IMR-90 (cell line): ENCODE measurements around the gene RGS14. TPM values are rescaled to one million over a fixed set of nuclear protein-coding genes. Genes with fewer than 3 reads are reported as not detected.

Experiments
- ATAC-seq: fragments of 200-7000 bp; cut with Tn5 transposase; 2 replicates; pipeline ENCODE4 v1.9.1; 2020; ENCODE audit warnings: low read depth, mild to moderate bottlenecking, moderate library complexity
- BruUV-seq: library from RNA; stranded (reverse); fragments of 400-500 nt; replicated peaks from 2 replicates; lab custom pipeline; 2021; lab: Mats Ljungman, UMichigan
- CTCF ChIA-PET: fragments of 300-600 bp; formaldehyde crosslinking; extraction: SDS; loops from one replicate; lab custom pipeline; 2021; ENCODE audit warnings: antibody characterized with exemption; lab: Yijun Ruan, JAX
- POLR2A ChIA-PET: fragments of 300-600 bp; sonication (Branson Sonifier 250); formaldehyde crosslinking; loops from one replicate; lab custom pipeline; 2022; ENCODE audit warnings: antibody characterized with exemption; ENCODE audit not compliant: unreplicated experiment; lab: Charles Lee
- DNase-seq: peaks from one replicate; pipeline ENCODE4 v3.0.0; 2013
- H2AFZ ChIP-seq: replicated peaks from 2 replicates; pipeline ENCODE3; 2013; ENCODE audit warnings: low read length, mild to moderate bottlenecking; ENCODE audit not compliant: poor library complexity
- H2AK5ac ChIP-seq: 2 replicates; pipeline ENCODE4 v1.6.1; 2013; ENCODE audit warnings: low read depth, low read length, inconsistent platforms
- H2AK9ac ChIP-seq: replicated peaks from 2 replicates; pipeline ENCODE3; 2013; ENCODE audit warnings: mild to moderate bottlenecking, low read depth, low read length, moderate library complexity; ENCODE audit not compliant: poor library complexity
- H2BK120ac ChIP-seq: 2 replicates; pipeline ENCODE4 v1.6.1; 2013; ENCODE audit warnings: low read depth, low read length, inconsistent platforms
- H2BK15ac ChIP-seq: 3 replicates; pipeline ENCODE4 v1.6.1; 2013; ENCODE audit warnings: low read depth, low read length, inconsistent platforms
- H2BK20ac ChIP-seq: 2 replicates; pipeline ENCODE4 v1.6.1; 2013; ENCODE audit warnings: low read depth, mild to moderate bottlenecking, inconsistent platforms, low read length, moderate library complexity
- H2BK5ac ChIP-seq: 2 replicates; pipeline ENCODE4 v1.6.1; 2013; ENCODE audit warnings: mild to moderate bottlenecking, low read depth, low read length, inconsistent platforms; ENCODE audit not compliant: poor library complexity, severe bottlenecking
- H3K14ac ChIP-seq: replicated peaks from 2 replicates; pipeline ENCODE4 v1.6.1; 2013; ENCODE audit warnings: low read depth, low read length, inconsistent platforms
- H3K18ac ChIP-seq: 2 replicates; pipeline ENCODE4 v1.6.1; 2013; ENCODE audit warnings: low read depth, low read length, control low read depth
- H3K23ac ChIP-seq: 2 replicates; pipeline ENCODE4 v1.6.1; 2013; ENCODE audit warnings: low read depth, low read length, inconsistent platforms
- H3K27ac ChIP-seq: 2 replicates; pipeline ENCODE4 v1.5.1; 2013; ENCODE audit warnings: mild to moderate bottlenecking, control low read depth, low read length; ENCODE audit not compliant: insufficient read depth
- H3K27me3 ChIP-seq: 2 replicates; pipeline ENCODE4 v1.6.1; 2013; ENCODE audit warnings: low read length; ENCODE audit not compliant: control insufficient read depth, insufficient read depth
- H3K36me3 ChIP-seq: 2 replicates; pipeline ENCODE4 v1.6.1; 2013; ENCODE audit warnings: low read length, mixed read lengths; ENCODE audit not compliant: control insufficient read depth, insufficient read depth
- H3K4ac ChIP-seq: 2 replicates; pipeline ENCODE4 v1.6.1; 2013; ENCODE audit warnings: low read depth, low read length, inconsistent platforms
- H3K4me1 ChIP-seq: 2 replicates; pipeline ENCODE4 v1.6.1; 2013; ENCODE audit warnings: low read length, mixed read lengths; ENCODE audit not compliant: control insufficient read depth, insufficient read depth
- H3K4me2 ChIP-seq: 2 replicates; pipeline ENCODE4 v1.6.1; 2013; ENCODE audit warnings: low read depth, mild to moderate bottlenecking, control low read depth, low read length, moderate library complexity
- H3K4me3 ChIP-seq: 2 replicates; pipeline ENCODE4 v1.5.1; 2013; ENCODE audit warnings: low read depth, mild to moderate bottlenecking, control low read depth, low read length, moderate library complexity; ENCODE audit not compliant: insufficient read depth
- H3K56ac ChIP-seq: 2 replicates; pipeline ENCODE4 v1.6.1; 2013; ENCODE audit warnings: low read length, inconsistent platforms; ENCODE audit not compliant: insufficient read depth; ENCODE audit errors: extremely low read depth
- H3K79me1 ChIP-seq, 2 experiments: 2 replicates each; pipeline ENCODE4 v1.6.1; 2013; ENCODE audit warnings: low read length in 2 of 2, inconsistent platforms in 1 of 2, low read depth in 1 of 2
- H3K9ac ChIP-seq: 2 replicates; pipeline ENCODE4 v1.6.1; 2013; ENCODE audit warnings: low read depth, low read length, control low read depth
- H3K9me1 ChIP-seq: 2 replicates; pipeline ENCODE4 v1.6.1; 2013; ENCODE audit warnings: low read length, inconsistent platforms; ENCODE audit not compliant: insufficient read depth
- H3K9me3 ChIP-seq: 2 replicates; pipeline ENCODE4 v1.6.1; 2013; ENCODE audit warnings: low read length; ENCODE audit not compliant: control insufficient read depth, insufficient read depth
- H4K20me1 ChIP-seq: 2 replicates; pipeline ENCODE4 v1.6.1; 2013; ENCODE audit warnings: low read length, inconsistent platforms; ENCODE audit not compliant: insufficient read depth
- H4K5ac ChIP-seq: 2 replicates; pipeline ENCODE4 v1.6.1; 2013; ENCODE audit warnings: mild to moderate bottlenecking, low read depth, low read length, control low read depth
- H4K8ac ChIP-seq, 2 experiments: 2 replicates each; pipeline ENCODE4 v1.6.1; 2013; ENCODE audit warnings: low read depth in 2 of 2, low read length in 2 of 2, control low read depth in 1 of 2, inconsistent platforms in 1 of 2
- H4K91ac ChIP-seq: 2 replicates; pipeline ENCODE4 v1.6.1; 2013; ENCODE audit warnings: low read depth, low read length, inconsistent platforms; ENCODE audit not compliant: insufficient read depth
- BHLHE40 ChIP-seq: fragments of 150-350 bp; IDR thresholded peaks from 2 replicates; pipeline ENCODE4 v1.6.1; 2016; ENCODE audit warnings: mild to moderate bottlenecking, low read depth, low read length
- CEBPB ChIP-seq: IDR thresholded peaks from 2 replicates; pipeline ENCODE4 v1.6.1; 2012; ENCODE audit warnings: low read depth, low read length, improper control_type of control experiment
- CHD1 ChIP-seq: IDR thresholded peaks from 2 replicates; pipeline ENCODE4 v1.6.1; 2012; ENCODE audit warnings: low read depth, low read length, improper control_type of control experiment
- ELK1 ChIP-seq: fragments of 150-350 bp; IDR thresholded peaks from 2 replicates; pipeline ENCODE4 v1.6.1; 2016; ENCODE audit warnings: low read depth, mild to moderate bottlenecking, low read length, moderate library complexity, borderline replicate concordance
- FOS ChIP-seq: fragments of 150-350 bp; IDR thresholded peaks from 2 replicates; pipeline ENCODE4 v1.6.1; 2016; ENCODE audit warnings: low read depth, low read length
- MAFK ChIP-seq: IDR thresholded peaks from 2 replicates; pipeline ENCODE4 v1.6.1; 2012; ENCODE audit warnings: low read depth, low read length, improper control_type of control experiment
- MAZ ChIP-seq: IDR thresholded peaks from 2 replicates; pipeline ENCODE4 v1.6.1; 2012; ENCODE audit warnings: low read depth, mild to moderate bottlenecking, low read length, improper control_type of control experiment, moderate library complexity, borderline replicate concordance
- MXI1 ChIP-seq: IDR thresholded peaks from 2 replicates; pipeline ENCODE4 v1.6.1; 2012; ENCODE audit warnings: low read depth, mild to moderate bottlenecking, low read length, moderate library complexity, borderline replicate concordance
- NFE2L2 ChIP-seq: fragments of 150-350 bp; IDR thresholded peaks from 2 replicates; pipeline ENCODE4 v1.6.1; 2016; ENCODE audit warnings: low read depth, mild to moderate bottlenecking, low read length
- RAD21 ChIP-seq: IDR thresholded peaks from 2 replicates; pipeline ENCODE4 v1.6.1; 2012; ENCODE audit warnings: low read length, improper control_type of control experiment
- RCOR1 ChIP-seq: IDR thresholded peaks from 2 replicates; pipeline ENCODE4 v1.6.1; 2012; ENCODE audit warnings: mild to moderate bottlenecking, low read length, improper control_type of control experiment; ENCODE audit not compliant: insufficient replicate concordance
- RFX5 ChIP-seq: IDR thresholded peaks from 2 replicates; pipeline ENCODE4 v1.8.0; 2012; ENCODE audit warnings: low read depth, mild to moderate bottlenecking, low read length, moderate library complexity
- SMC3 ChIP-seq: fragments of 150-350 bp; IDR thresholded peaks from 2 replicates; pipeline ENCODE4 v1.6.1; 2016; ENCODE audit warnings: low read depth, mild to moderate bottlenecking, antibody characterized with exemption, low read length, moderate library complexity
- WGBS, 2 experiments: methylation state at CpG; one replicate each; pipeline versions ENCODE4 v1.1.5 to v1.1.7; 2013; ENCODE audit warnings: missing lambda C conversion rate in 2 of 2; ENCODE audit not compliant: insufficient read length in 1 of 2; ENCODE audit errors: extremely low coverage in 2 of 2; 5-methylcytosine and 5-hydroxymethylcytosine counted together
- dilution Hi-C: fragments of 300-500 bp; cut with HindIII; formaldehyde crosslinking; loops from one replicate; pipeline ENCODE4 v1.14.3; 2018; ENCODE audit warnings: low sequenced_read_pairs; ENCODE audit not compliant: unreplicated experiment
- in situ Hi-C: fragments of 300-500 bp; cut with MboI; formaldehyde crosslinking; loops from 3 replicates; pipeline ENCODE4 v1.14.3; 2019; ENCODE audit warnings: low sequenced_read_pairs, inconsistent platforms, mixed read lengths
- intact Hi-C: fragments of 100-400 bp; cut with micrococcal nuclease; formaldehyde crosslinking; loops from 2 replicates; pipeline ENCODE4 v1.10.0; 2022
- polyA plus RNA-seq, 3 experiments: library from polyadenylated mRNA; depleted of rRNA; stranded (reverse); fragments of >200 nt; gene quantifications; 2 replicates each; pipeline ENCODE4 v1.2.3, GENCODE V29; 2012; ENCODE audit warnings: low replicate concordance in 1 of 3
- total RNA-seq: library from RNA; depleted of rRNA; stranded (reverse); fragments of >200 nt; gene quantifications from 2 replicates; pipeline ENCODE4 v1.2.3, GENCODE V29; 2012

Gene RGS14
- total and polyA plus RNA-seq, 2 of the 4 experiments (the other 2 are of a cell fraction), result 1.1 to 6.5 TPM

GRCh38 chr5:177367981-177368868, 10.5 kb downstream of the RGS14 start:
- Histone ChIP-seq H2AK9ac (no peak overlapping the region), H3K56ac (no peak overlapping the region), H3K23ac (no peak overlapping the region), H2AK5ac (no peak overlapping the region), H3K4ac (no peak overlapping the region), H2AFZ (peak overlapping the region; percentile 44), H4K91ac (no peak overlapping the region), H3K4me2 (peak overlapping the region; percentile 68; the same call in 1 of the 2 replicates), H3K4me3 (no peak overlapping the region), H2BK20ac (no peak overlapping the region), H3K27ac (no peak overlapping the region), H3K18ac (no peak overlapping the region), H4K8ac (no peak overlapping the region), H2BK120ac (no peak overlapping the region), H3K36me3 (no peaks in the 10 kb centered on the region), H3K9ac (no peak overlapping the region), H3K27me3 (peaks cover 2% of the 10 kb centered on the region; the same call in 1 of the 2 replicates), H3K79me1 (no peaks in the 10 kb centered on the region), H3K9me3 (no peaks in the 10 kb centered on the region), H3K14ac (no peak overlapping the region), H2BK5ac (no peak overlapping the region), H4K5ac (no peak overlapping the region), H3K9me1 (no peaks in the 10 kb centered on the region), H2BK15ac (no peak overlapping the region), H3K4me1 (peaks cover 11% of the 10 kb centered on the region; the same call in 1 of the 2 replicates), H4K20me1 (no peaks in the 10 kb centered on the region; the same call in none of the 2 replicates)
- in situ Hi-C loops, result no loop called here
- WGBS, 2 experiments, result 73% methylated on average over 16 of the region's 29 CpGs; no CpG with 5 or more reads in 1 of the 2 experiments
- no TSS peak for BruUV-seq
- intact Hi-C loops, result no loop called here
- TF ChIP-seq RAD21 (no peak), MXI1 (no peak), CEBPB (no peak), SMC3 (no peak), MAFK (no peak), MAZ (no peak), RCOR1 (no peak), RFX5 (no peak), FOS (no peak), ELK1 (no peak), NFE2L2 (no peak), BHLHE40 (no peak), CHD1 (no peak)
- no peak for ATAC-seq
- dilution Hi-C loops, result no loop called here
- ChIA-PET POLR2A (no interaction called here), CTCF (interaction anchor here (0.6 to 1.3 kb wide), 4 partner anchors 12 to 97 kb away, joined by 3 to 7 read pairs (median 4); no protein-coding TSS in a partner anchor)
- DNase-seq, result no peak
